ACHN (cell line): ENCODE results near the gene MRTFA.

ENCODE experiments used
- DNase-seq: peaks from one replicate; pipeline ENCODE4 v3.0.0-alpha.2; 2015
- in situ Hi-C: cut with HindIII; loops from 2 replicates; pipeline ENCODE4 v1.10.0; 2017; ENCODE audit warnings: low sequenced_read_pairs, low pct_ligation_motif_present, low pct_unique_long_range_greater_than_20kb

The MRTFA gene

DNA sequence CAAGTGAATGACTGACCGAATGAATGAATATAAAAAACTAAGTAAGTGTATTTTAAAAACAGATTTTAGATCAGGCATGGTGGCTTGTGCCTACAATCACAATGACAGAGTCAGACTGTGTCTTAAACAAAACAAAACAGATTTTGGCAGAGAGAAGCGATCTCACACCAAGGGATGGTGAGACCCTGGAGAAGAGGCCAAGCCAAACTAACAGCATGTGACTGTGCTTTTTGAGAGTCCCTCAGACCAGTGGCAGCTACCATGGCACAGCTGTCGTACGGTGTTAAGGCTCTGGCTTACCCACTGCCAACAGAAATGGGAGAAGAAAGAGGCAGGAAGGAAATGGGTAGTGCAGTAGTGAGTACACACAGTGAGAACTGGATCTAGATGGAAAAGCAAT lies 205.5 kb downstream of the MRTFA start:
- no peak for DNase-seq
- in situ Hi-C loops, result no loop called here

DNA sequence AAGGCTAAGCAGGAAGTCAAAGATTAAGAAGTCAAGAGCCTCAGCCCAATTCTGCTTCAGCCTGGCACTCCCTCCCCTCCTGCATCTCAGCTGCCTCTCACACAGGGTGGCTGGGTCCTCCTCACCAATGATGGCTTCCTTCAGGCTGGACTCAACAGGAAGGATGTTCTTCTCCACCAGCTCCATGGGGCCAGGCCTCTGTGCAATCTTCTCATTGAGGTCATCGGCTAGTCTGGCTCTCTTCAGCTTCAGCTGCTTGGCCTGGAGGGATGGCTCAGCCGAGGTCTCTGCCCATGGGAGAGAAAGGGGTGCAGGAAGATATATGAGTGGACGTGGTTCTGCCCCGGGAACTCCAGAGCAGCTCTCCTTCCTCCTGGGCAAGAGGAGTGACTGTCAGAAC lies 207.0 kb downstream of the MRTFA start:
- no peak for DNase-seq
- in situ Hi-C loops, result no loop called here

DNA sequence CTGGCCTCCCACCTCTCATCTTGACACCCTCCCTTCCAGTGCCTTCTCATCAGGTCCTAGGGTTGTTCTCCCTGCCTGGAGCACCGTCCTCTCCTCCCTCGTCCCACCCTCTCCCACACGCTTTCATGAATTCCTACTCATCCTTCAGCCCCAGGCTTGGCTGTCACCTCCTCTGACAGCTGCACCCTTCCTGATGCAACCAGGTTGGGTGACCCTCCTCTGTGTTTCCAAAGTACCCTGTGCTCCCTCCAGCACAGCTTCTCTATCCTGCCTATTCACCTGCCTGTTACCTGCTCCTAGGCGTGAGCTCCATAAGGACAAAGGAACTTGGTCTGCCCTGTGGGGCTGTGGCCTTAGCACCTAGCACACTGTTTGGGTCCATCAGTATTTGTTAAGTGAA lies 207.7 kb downstream of the MRTFA start:
- in situ Hi-C loops, result no loop called here
- no peak for DNase-seq

DNA sequence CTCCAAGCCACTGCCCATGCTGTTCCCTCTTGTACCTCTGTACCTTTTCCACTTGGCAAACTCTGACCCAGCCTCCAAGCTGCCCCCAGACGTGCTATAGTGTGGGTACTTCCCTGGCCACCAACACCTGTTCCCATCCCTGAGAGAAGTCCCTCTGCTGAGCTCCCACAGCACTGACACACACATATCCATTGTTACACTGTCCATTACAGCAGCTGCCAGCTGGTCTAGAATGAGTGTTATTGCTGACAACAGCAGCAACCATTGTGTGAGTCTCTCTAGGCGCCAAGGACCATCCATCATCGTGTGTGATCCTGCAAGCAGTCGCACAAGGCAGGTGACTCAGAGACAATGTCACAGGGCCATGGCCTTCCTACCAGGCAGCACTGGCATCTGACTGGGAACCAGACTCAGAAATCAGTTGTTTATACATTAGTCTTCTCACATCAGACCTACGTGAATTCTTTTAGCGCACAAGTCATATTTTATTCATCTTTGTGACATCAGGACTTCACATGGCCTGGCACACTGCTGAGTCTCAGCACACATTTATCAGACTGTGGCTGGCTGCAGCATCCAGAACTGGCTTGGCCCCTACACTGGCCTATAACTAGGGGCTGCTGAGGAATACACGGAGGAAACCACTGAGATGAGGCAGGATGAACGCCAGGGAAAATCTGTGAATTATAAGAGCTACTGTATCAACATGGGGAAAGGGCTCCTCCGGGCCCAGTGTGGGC lies 209.8 kb downstream of the MRTFA start:
- DNase-seq, result no peak
- in situ Hi-C loops, result no loop called here

DNA sequence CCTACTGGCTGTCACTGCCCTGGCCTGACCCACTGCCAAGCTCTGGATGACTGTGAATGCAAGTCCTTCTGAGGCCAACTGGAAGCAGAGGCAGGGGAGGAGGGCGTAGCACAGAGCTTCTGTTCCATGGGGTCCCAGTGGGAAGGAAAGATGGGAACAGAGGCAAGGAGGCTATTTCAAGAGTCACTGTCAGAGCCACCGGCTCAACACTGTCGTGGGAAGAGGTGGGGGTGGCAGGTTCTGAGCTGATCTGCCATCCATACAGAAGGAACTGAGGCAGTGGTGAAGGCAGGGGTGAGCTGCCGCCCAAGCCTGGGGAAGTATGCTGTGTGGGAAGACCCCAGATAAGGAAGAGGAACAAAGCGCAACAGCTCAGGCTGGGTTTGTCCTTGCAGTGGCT lies 211.4 kb downstream of the MRTFA start:
- in situ Hi-C loops, result no loop called here
- no peak for DNase-seq

DNA sequence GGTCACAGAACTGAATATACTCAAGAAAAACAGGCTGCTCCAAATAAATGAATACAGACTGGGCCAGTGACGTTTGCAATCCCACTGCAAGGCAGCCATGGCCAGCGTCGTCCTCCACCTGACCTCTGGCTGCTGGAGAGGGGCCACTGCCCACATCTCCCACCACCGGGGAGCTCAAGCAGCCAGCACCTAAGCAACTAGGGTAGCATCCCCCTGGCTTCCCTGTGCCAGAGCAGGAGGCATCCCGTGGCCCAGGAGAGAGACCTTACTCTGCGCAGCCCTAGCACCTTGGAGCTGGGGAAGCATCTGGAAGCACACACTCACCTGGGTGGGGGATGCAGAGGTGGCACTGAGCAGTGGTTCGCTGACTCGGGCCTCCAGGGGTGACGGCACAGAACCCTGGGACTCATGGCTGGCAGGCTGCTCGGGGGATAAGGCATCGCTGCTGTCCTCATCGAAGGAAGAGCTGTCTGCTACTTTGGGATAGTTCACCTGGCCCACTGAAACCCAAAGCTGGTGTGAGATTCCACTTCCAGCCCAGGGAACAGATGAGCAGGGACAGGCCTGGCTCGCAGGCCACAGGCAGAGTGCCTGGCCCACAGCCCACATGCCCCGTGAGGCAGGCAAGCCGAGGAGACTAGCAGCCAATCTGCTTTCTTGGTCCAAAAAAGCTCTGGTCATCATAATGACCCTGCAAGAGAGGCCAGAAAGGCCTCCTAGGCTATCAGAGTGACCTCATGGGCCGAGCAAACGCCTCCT lies 212.5 kb downstream of the MRTFA start:
- in situ Hi-C loops, result no loop called here
- no peak for DNase-seq

DNA sequence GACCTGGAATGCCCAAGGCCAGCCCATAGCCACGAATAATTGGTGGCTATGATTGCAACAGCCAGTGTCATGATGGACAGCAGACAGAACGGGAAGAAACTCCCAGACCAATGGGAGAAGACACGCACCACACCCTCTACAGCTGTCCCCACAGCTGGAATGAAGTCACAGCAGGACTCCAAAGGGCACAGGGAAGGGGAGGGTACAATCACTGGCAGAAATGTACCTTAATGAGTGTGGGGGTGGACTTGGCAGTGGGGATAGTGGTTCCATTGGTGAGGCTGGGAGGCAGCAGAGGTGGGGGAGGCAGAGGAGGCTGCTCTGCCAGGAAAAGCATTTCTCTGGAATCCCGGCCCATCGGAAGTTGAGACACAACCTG lies 213.2 kb downstream of the MRTFA start:
- no peak for DNase-seq
- in situ Hi-C loops, result no loop called here

DNA sequence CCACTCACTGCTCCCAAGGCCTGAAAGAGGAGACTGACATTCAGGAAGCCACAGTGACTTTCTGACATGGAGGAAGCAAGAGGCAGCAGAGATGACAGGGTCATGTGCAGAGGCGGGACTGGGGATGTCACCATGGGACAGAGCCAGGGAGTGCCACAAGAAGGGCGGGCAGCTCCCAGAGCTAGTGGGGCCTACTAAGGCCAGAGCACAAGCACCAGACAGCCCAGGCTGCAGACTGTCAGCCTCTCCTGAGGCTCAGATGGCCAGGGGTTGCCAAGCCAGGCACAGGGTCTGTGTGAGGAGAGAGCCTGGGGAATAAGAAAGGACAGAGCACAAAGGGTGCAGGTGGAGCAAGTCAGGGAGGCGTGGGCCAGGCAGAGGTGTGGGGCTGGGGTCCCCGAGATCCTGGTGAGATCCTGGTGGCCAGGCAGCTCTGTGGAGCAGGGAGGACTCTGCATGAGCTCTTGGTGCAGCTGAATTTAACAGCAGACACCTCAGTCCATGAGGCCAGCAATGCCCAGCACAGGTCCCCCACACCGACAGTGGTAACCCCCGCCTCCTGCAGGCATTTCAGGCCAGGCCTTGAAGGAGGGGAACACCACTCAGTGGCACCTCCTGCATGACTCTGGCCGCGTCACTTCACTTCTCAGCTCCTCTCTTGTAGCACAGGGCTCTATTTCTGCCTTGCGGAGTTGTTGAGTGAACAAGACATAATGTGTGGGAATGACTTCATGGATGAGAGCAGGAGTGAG lies 213.8 kb downstream of the MRTFA start:
- in situ Hi-C loops, result no loop called here
- DNase-seq, result no peak

DNA sequence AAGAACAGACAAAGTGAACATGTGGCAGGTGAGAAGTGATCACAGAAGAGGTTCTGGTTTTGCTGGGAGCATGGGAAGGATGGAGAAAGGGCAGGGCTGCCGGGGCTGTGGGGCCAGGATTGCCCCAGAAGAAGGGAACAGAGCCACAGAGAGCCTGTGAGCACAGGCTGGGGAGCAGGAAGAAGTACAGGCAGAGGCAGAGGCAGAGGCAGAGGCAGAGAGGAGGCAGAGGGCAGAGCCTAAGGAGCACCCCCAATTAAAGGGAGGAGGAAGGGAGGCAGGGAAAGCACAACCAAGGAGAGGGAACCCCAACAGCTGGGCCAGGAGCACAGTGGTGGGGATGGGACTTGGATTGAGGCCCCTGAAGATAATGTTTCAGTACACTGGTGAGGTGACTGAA lies 214.6 kb downstream of the MRTFA start:
- in situ Hi-C loops, result no loop called here
- DNase-seq, result no peak

DNA sequence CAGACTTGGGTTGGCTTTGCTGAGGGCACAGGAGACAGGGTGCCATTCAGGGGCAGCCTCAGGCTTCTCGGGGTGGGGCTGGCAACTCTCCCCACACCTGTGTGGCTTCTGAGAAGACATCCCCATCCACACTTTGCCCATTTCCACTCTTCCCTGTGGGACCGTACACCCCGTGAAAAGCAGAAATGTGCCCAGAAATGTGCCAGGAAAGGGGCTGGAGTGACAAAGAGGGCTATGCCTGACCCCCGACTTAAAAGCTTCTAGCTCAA lies 215.5 kb downstream of the MRTFA start:
- in situ Hi-C loops, result no loop called here
- no peak for DNase-seq

DNA sequence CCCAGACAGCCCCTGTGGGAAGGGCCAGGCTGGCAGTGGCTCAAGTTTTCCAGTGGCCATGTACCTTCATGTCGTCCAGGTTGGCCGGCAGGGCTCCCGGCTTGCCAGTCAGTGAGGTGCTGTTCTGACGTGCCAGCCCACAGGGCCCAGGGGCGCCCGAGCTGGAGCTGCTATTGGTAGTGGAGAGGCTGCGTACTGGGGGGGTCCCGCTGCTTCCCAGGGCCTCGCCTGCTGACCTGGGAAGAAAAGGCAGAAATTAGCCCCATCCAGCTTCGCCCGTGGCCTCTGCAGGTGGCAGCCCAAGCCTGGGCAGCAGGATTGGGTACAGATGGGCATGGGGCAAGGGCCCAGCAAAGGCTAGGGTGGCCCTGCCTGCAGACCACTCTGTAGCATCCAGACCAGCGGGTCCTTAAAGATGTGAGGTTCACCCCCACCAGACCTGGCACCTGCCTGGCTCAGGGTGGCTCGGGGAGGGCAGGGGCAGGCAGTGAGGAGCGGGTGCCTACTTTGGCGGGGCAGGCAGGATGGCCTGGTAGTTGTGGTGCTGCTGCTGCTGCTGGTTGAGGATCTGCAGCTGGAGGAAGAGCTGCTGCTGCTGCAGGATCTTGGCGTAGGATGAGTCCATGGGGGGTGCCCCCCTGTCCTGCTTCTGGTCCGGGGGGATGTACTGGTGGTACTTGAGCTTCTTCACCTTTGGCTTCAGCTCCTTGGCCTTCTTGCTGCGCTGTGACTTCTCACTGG lies 216.0 kb downstream of the MRTFA start:
- in situ Hi-C loops, result no loop called here
- no peak for DNase-seq

DNA sequence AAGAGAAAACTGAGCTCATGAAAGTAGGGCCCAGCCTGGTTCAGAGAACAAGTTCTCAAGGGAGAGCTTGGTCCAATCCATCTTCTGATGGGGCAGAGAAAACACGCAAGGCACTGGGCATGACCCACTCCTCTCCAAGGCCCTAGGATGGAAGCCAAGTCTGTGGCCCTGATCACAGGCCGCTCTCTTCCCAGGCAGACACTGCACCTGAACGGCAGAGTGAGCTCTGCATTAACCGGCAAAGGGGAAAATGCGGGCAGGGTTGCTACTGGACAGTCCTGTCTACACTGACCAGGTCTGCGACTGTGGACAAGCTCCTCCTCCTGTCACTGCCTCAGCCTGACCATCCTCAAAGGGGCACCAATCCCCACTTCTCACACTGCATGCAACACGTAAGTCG lies 216.8 kb downstream of the MRTFA start:
- in situ Hi-C loops, result no loop called here
- DNase-seq, result no peak

DNA sequence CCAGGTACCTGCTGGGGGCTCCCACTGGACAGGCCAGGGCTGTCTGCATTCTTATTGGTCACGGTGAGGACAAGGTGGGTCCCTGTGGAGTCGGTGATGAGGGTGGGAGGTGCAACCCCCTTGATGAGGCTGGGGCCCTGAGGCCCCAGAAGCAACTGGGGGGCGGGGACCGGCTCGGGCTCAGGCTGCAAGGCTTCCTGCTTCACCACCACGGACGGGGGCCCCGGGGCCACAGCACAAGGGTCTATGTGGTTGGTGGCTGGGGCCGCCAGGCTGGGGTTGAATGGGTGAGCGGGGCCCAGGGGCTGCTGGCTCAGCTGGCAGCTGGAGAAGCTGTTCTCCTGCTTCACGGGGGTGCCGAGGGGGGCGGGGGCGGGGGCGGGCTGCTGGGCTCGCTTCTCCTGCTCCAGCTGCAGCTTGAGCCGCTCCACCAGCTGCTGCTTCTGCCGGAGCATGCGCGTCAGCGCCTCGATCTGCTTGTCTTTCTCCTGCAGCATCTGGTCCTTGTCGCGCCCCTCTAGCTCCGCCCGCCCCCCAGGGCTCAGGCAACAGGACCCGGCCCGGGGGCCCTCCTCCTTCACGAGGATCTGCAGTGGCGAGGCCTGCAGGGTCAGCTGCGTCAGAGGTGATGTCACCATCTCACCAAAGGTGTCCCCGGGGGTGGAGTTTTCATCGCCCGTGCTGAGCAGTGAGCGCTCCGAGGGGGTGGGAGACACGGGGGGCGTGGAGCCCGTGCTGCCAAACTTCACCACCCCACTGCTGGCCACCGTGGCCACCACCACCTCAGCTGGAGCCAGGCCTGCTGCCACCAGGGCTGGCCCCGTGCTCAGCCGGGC lies 217.9 kb downstream of the MRTFA start:
- no peak for DNase-seq
- in situ Hi-C loops, result no loop called here

DNA sequence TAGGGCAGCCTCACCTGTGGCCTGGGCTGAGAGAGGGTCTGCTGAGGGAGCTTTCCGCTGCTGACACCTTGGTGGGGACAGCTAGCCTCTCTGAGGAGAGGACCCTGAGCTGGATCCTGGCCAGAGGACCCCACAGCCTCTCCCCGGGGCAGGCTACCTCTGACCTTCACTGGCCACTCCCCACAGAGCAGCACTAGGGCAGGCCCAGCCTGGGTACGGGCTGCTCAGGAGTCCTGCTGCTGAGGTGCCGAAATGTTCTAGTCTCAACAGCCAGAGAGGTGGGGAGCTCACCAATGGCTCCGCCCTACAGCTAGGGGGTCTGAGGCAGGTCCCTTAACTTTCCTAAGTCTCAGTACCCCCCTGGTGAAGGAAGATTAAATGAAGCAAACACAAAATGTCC lies 218.6 kb downstream of the MRTFA start:
- in situ Hi-C loops, result no loop called here
- no peak for DNase-seq

DNA sequence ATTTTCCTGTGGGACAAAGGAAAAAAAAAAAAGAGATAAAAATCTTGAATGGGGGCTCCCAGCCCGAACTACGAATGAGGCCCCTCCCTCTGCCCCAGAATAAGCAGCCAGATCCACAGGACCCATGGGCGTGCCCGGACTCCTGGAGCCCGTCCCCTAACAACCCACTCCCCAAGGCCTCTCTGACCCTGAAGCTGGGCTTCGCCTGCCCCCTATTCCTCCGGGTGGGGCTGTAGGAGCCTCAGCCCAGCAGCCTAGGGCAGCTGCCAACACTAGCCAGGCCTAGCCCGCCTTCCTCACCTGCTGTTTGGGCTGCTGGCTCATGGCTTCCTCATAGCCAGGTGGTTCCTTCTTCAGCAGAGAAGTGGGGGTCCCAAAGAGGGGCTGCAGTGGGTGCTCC lies 219.5 kb downstream of the MRTFA start:
- no peak for DNase-seq
- in situ Hi-C loops, result no loop called here

DNA sequence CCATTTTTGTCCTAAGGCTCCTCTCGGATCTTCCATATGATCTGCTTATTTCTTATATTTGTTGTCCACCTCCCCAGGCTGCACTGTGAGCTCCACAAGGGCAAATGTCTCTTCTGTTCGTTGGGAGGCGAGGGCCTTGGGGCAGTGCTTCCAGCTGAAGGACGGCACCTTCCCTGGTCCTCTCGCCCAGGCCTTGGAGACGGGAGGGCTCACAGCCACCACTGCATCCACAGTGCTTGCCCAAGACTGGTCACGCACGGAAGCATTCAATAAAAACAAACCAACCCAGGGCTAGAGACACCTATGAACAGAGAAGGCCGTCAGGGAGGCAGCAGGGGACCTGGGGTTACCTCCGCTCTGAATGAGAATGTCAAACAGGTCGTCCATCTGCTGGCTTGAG lies 219.9 kb downstream of the MRTFA start:
- in situ Hi-C loops, result no loop called here
- no peak for DNase-seq

DNA sequence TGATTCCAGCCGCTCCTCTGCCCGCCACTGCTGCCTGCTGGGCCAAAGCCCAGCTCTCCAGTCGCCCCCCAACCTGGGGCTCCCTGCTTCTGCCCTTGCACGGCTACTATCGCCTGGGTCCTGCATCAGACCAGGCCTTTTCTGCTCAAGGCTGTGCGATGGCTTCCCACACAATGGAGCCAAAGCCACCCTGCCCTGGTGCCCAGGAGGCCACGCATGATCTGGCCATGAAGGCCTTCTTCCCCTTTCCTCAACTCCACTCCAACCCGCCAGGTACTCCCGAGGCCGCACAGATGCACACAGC lies 220.3 kb downstream of the MRTFA start:
- in situ Hi-C loops, result no loop called here
- no peak for DNase-seq

DNA sequence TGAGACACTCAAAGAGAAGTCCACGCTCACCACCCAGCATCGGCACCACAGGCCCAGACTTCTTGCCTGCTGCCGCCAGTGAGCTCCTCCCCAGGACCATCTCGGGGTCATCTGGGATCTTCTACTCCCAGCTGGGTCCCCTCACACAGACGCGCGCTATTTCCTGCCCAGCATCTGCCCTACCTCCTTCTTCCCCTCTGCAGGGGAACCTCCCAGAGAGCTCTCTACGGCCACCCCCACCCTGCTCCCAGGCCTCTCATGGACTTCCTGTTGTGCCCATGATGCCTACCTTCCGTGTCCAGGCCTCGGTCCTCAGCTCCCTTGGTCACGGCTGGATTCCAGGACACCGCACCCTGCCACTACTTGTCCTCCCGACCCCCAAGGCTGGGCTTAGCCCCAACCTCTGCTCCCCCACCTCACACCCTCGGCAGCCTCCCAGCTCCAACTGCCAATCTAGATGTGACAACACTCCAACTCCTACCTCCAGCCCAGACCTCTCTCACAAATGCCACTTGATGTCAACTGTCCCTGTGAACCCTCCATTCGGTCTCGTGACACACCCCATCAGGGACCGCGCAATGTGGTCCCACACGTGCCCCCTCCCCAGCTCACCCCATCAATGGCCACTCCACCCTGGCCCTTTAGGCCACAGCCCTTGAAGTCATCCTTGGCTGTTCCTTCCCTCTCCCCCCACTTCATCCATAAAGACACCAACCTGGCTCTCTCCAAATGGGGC lies 220.8 kb downstream of the MRTFA start:
- in situ Hi-C loops, result no loop called here
- DNase-seq, result no peak
